Measurements from ENCODE around the gene NETO1.

The NETO1 gene

GRCh38 chr18:72692595-72692994, 175.2 kb downstream of the NETO1 start:
- H3K4me3 ChIP-seq (ENCODE audit: control insufficient read depth, low read depth, low read length): no peak overlapping the region
- TF ChIP-seq, protein P1, sequence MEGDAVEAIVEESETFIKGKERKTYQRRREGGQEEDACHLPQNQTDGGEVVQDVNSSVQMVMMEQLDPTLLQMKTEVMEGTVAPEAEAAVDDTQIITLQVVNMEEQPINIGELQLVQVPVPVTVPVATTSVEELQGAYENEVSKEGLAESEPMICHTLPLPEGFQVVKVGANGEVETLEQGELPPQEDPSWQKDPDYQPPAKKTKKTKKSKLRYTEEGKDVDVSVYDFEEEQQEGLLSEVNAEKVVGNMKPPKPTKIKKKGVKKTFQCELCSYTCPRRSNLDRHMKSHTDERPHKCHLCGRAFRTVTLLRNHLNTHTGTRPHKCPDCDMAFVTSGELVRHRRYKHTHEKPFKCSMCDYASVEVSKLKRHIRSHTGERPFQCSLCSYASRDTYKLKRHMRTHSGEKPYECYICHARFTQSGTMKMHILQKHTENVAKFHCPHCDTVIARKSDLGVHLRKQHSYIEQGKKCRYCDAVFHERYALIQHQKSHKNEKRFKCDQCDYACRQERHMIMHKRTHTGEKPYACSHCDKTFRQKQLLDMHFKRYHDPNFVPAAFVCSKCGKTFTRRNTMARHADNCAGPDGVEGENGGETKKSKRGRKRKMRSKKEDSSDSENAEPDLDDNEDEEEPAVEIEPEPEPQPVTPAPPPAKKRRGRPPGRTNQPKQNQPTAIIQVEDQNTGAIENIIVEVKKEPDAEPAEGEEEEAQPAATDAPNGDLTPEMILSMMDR (IDR thresholded peaks at IDR 0.05; ENCODE audit: control insufficient read depth, insufficient read depth, low read depth, low read length, missing control alignments): no peak
- DNase-seq (ENCODE audit: low read depth): no peak

Data from AG09309 (cell line).